IPS-NIHi7 (cell line): ENCODE measurements around the gene IGSF5.

Experiments
- DNase-seq: peaks from one replicate; pipeline ENCODE4 v3.0.0; 2012; ENCODE audit warnings: mixed read lengths; ENCODE audit errors: extremely low spot score

Gene IGSF5

GRCh38 chr21:39822042-39822441 is 77.1 kb downstream of the IGSF5 start:
- no peak for DNase-seq

- no peak for DNase-seq
Observed at GRCh38 chr21:39825250-39825649, 80.3 kb downstream of the IGSF5 start.

GRCh38 chr21:39834543-39834942 is 89.6 kb downstream of the IGSF5 start:
- no peak for DNase-seq

- DNase-seq = no peak
Observed at GRCh38 chr21:39837861-39838359, 92.9 kb downstream of the IGSF5 start.

GRCh38 chr21:39840373-39841097 is 95.6 kb downstream of the IGSF5 start:
- no peak for DNase-seq

GRCh38 chr21:39842741-39843459 is 97.9 kb downstream of the IGSF5 start:
- DNase-seq = no peak

GRCh38 chr21:39843483-39843882 is 98.5 kb downstream of the IGSF5 start:
- DNase-seq = no peak

- DNase-seq = no peak
Observed at GRCh38 chr21:39843916-39844315, 98.9 kb downstream of the IGSF5 start.

- DNase-seq = no peak
Observed at GRCh38 chr21:39845571-39846130, 100.7 kb downstream of the IGSF5 start.

- no peak for DNase-seq
Observed at GRCh38 chr21:39847877-39848276, 102.9 kb downstream of the IGSF5 start.

- DNase-seq = no peak
Observed at GRCh38 chr21:39849014-39849655, 104.2 kb downstream of the IGSF5 start.

- DNase-seq = no peak
Observed at GRCh38 chr21:39850333-39850732, 105.3 kb downstream of the IGSF5 start.

- no peak for DNase-seq
Observed at GRCh38 chr21:39851002-39851618, 106.1 kb downstream of the IGSF5 start.
